Measurements from ENCODE around the gene OPCML.

OPCML gene

DNA sequence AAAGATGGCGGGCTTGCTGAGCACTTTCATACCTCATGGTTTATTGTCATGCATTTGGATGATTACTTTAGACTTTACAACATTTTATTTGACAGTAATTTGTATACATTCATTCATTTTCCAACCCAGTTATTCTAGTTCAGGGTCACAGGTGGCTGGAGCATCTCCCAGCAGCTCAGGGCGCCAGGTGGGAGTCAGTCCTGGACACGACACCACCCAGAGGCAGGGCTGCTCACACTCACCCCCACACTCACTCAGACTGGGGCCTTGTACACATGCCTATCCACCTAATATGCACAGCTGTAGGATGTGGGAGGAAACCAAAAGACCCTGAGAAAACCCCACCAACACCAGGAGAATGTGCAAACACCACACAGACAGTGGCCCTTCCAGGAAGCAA is 123.9 kb downstream of the OPCML start (continued):
- TF ChIP-seq ESRRG (CRISPR knock-in tag; IDR thresholded peaks at IDR 0.05) (no peak), RARB (CRISPR knock-in tag; IDR thresholded peaks at IDR 0.05) (no peak)
- TF ChIP-seq, protein P1, sequence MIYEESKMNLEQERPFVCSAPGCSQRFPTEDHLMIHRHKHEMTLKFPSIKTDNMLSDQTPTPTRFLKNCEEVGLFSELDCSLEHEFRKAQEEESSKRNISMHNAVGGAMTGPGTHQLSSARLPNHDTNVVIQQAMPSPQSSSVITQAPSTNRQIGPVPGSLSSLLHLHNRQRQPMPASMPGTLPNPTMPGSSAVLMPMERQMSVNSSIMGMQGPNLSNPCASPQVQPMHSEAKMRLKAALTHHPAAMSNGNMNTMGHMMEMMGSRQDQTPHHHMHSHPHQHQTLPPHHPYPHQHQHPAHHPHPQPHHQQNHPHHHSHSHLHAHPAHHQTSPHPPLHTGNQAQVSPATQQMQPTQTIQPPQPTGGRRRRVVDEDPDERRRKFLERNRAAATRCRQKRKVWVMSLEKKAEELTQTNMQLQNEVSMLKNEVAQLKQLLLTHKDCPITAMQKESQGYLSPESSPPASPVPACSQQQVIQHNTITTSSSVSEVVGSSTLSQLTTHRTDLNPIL (CRISPR knock-in tag; IDR thresholded peaks at IDR 0.05; ENCODE audit: low read depth) = no peak

DNA sequence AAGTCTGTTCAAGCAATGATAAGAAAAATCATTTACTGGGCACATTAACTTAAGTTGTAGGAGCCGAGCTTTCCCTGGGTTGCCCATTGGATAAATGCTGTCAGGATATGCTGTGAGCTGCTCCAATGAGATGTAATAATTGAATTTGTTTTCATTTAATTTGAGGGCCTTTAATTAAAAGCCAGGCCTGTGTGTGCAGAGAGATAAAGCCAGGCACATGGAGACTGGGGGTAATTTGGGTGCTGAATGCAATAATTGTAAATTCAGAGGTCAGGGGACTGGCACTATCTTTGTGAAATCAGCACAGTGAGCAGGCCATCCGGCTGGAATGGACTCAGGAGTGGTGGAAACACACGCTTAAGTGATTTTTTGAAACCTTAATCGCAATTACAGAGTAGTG is 125.8 kb downstream of the OPCML start:
- no peak for ATAC-seq

DNA sequence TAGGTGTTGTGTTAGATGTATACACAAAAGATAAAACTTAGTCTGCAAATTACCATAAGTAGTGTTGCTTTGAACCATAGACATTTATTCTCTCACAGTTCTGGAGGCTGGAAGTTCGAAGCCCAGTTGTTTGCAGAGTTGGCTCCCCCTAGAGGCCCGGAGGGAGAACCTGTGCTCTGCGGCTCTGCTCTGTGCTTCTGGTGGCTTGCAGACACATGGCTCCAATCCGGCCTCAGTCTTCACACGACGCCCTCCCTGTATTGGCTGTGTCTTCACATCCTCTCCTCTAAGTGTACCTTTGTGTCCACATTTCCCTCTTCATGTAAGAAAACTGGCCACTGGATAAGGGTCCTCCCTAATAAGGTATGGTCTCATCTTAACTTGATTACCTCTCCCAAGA is 128.4 kb downstream of the OPCML start:
- no peak for TF ChIP-seq ZC3H10 (CRISPR knock-in tag; IDR thresholded peaks at IDR 0.05)
- TF ChIP-seq TOX (CRISPR knock-in tag; IDR thresholded peaks at IDR 0.05; ENCODE audit: borderline replicate concordance) = no peak
- no peak for TF ChIP-seq ZNF70 (CRISPR knock-in tag; IDR thresholded peaks at IDR 0.05)
- no peak for TF ChIP-seq ZNF565 (CRISPR knock-in tag; conservative IDR thresholded peaks at IDR 0.05; ENCODE audit: low read depth)
- TF ChIP-seq SNAI2 (CRISPR knock-in tag; IDR thresholded peaks at IDR 0.05) = no peak
- TF ChIP-seq, protein P2, sequence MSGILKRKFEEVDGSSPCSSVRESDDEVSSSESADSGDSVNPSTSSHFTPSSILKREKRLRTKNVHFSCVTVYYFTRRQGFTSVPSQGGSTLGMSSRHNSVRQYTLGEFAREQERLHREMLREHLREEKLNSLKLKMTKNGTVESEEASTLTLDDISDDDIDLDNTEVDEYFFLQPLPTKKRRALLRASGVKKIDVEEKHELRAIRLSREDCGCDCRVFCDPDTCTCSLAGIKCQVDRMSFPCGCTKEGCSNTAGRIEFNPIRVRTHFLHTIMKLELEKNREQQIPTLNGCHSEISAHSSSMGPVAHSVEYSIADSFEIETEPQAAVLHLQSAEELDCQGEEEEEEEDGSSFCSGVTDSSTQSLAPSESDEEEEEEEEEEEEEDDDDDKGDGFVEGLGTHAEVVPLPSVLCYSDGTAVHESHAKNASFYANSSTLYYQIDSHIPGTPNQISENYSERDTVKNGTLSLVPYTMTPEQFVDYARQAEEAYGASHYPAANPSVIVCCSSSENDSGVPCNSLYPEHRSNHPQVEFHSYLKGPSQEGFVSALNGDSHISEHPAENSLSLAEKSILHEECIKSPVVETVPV (CRISPR knock-in tag; IDR thresholded peaks at IDR 0.05) = no peak
- TF ChIP-seq PPARA (CRISPR knock-in tag; IDR thresholded peaks at IDR 0.05; ENCODE audit: borderline replicate concordance) = no peak
- TF ChIP-seq, protein P3, sequence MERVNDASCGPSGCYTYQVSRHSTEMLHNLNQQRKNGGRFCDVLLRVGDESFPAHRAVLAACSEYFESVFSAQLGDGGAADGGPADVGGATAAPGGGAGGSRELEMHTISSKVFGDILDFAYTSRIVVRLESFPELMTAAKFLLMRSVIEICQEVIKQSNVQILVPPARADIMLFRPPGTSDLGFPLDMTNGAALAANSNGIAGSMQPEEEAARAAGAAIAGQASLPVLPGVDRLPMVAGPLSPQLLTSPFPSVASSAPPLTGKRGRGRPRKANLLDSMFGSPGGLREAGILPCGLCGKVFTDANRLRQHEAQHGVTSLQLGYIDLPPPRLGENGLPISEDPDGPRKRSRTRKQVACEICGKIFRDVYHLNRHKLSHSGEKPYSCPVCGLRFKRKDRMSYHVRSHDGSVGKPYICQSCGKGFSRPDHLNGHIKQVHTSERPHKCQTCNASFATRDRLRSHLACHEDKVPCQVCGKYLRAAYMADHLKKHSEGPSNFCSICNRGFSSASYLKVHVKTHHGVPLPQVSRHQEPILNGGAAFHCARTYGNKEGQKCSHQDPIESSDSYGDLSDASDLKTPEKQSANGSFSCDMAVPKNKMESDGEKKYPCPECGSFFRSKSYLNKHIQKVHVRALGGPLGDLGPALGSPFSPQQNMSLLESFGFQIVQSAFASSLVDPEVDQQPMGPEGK (CRISPR knock-in tag; IDR thresholded peaks at IDR 0.05; ENCODE audit: borderline replicate concordance) = no peak
- no peak for TF ChIP-seq ARNTL (CRISPR knock-in tag; IDR thresholded peaks at IDR 0.05; ENCODE audit: borderline replicate concordance, low read depth)
- TF ChIP-seq RARB (CRISPR knock-in tag; IDR thresholded peaks at IDR 0.05) = no peak
- no peak for TF ChIP-seq ZFP30 (CRISPR knock-in tag; IDR thresholded peaks at IDR 0.05)
- TF ChIP-seq ZNF8 (CRISPR knock-in tag; IDR thresholded peaks at IDR 0.05) = no peak
- no peak for ATAC-seq

More for the DNA sequence above, 125.8 kb downstream of the OPCML start:
- TF ChIP-seq ZNF565 (CRISPR knock-in tag; conservative IDR thresholded peaks at IDR 0.05; ENCODE audit: low read depth) = no peak
- TF ChIP-seq ARNTL (CRISPR knock-in tag; IDR thresholded peaks at IDR 0.05; ENCODE audit: borderline replicate concordance, low read depth) = no peak
- TF ChIP-seq TCF4 (CRISPR knock-in tag; IDR thresholded peaks at IDR 0.05; ENCODE audit: borderline replicate concordance) = peak; percentile 89; the same call in 1 of the 2 replicates
- TF ChIP-seq ZNF70 (CRISPR knock-in tag; IDR thresholded peaks at IDR 0.05) = no peak

DNA sequence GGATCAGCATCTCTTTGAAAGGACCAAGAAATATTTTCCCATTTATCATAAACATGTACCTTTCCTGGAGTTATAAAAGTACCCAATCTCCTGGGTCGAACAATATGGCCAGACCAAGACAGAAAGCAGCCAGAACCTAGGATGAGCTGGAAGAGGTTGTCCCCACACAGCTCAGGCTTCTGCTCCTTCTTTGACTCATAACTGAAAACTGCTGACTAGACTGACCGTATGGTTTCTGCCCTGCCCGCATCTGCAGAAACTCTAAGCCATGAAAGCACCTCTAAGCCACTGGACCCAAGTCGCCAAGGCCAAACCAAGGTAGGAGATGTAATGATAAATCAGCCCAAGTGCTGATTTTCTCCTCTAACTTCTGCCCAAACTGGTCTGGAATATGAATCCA is 129.8 kb downstream of the OPCML start:
- no peak for TF ChIP-seq ZFP3 (CRISPR knock-in tag; IDR thresholded peaks at IDR 0.05)
- no peak for TF ChIP-seq PPARA (CRISPR knock-in tag; IDR thresholded peaks at IDR 0.05; ENCODE audit: borderline replicate concordance)
- no peak for TF ChIP-seq TCF4 (CRISPR knock-in tag; IDR thresholded peaks at IDR 0.05; ENCODE audit: borderline replicate concordance)
- TF ChIP-seq TOX (CRISPR knock-in tag; IDR thresholded peaks at IDR 0.05; ENCODE audit: borderline replicate concordance) = no peak
- no peak for TF ChIP-seq OSR1 (CRISPR knock-in tag; IDR thresholded peaks at IDR 0.05)
- TF ChIP-seq, protein P3 (CRISPR knock-in tag; IDR thresholded peaks at IDR 0.05; ENCODE audit: borderline replicate concordance) = no peak
- no peak for TF ChIP-seq ZNF8 (CRISPR knock-in tag; IDR thresholded peaks at IDR 0.05)
- TF ChIP-seq ARNTL (CRISPR knock-in tag; IDR thresholded peaks at IDR 0.05; ENCODE audit: borderline replicate concordance, low read depth) = no peak
- no peak for TF ChIP-seq RARB (CRISPR knock-in tag; IDR thresholded peaks at IDR 0.05)
- TF ChIP-seq ESRRG (CRISPR knock-in tag; IDR thresholded peaks at IDR 0.05) = no peak
- TF ChIP-seq ZC3H10 (CRISPR knock-in tag; IDR thresholded peaks at IDR 0.05) = no peak
- TF ChIP-seq BACH2 (CRISPR knock-in tag; IDR thresholded peaks at IDR 0.05; ENCODE audit: borderline replicate concordance) = no peak
- TF ChIP-seq ZNF70 (CRISPR knock-in tag; IDR thresholded peaks at IDR 0.05) = no peak
- no peak for TF ChIP-seq ZFP30 (CRISPR knock-in tag; IDR thresholded peaks at IDR 0.05)
- TF ChIP-seq, protein P1 (CRISPR knock-in tag; IDR thresholded peaks at IDR 0.05; ENCODE audit: low read depth) = no peak
- no peak for TF ChIP-seq ZNF565 (CRISPR knock-in tag; conservative IDR thresholded peaks at IDR 0.05; ENCODE audit: low read depth)
- ATAC-seq = no peak

All from SK-N-SH treated with all-trans-retinoic acid at 6 μM for 48 hours (cell line).